Measurements from ENCODE around the gene ANKS1A.

The ANKS1A gene

GRCh38 chr6:35089216-35089934, 200.3 kb downstream of the ANKS1A start (continued):
- TF ChIP-seq SP7 (tag by site-specific recombination; IDR thresholded peaks at IDR 0.05) (no peak), ZNF394 (tag by site-specific recombination; IDR thresholded peaks at IDR 0.05; ENCODE audit: borderline replicate concordance) (no peak), ZNF10 (tag by site-specific recombination; IDR thresholded peaks at IDR 0.05) (no peak)

DNA sequence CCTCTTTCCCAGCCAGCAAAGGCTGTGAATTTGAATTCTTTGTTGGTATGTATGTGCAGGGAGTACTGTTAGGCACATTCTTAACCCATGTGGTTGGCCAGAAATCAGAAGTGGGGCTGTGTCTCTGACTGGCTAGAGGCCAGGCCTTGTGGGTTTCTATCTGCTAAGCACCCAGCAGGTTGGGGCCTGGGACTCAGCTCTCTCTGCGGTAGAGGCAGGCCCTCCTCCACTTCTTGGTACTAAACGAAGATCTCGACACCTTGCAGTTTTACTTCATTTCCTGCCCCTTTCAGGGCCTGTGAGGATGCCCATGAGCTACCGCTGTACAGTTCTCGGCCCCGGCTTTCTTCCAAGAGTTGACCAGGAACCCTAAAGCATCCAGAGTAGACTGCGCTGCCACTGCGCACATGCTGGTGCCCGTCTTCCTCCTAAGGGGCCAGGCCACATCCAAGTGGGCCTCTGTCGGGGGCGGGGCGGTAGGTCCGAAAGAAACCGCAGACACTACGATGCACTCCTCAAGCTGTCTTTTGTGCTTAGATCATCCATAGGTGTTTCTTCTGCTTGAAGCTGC, 201.0 kb downstream of the ANKS1A start:
- POLR2A ChIA-PET, result no interaction called here
- Histone ChIP-seq H3K36me3 (ENCODE audit: control insufficient read depth in 2 of 2, insufficient read depth in 1 of 2, low read length in 2 of 2) (peaks cover 0 to 39% of the 10 kb centered on the region in 2 experiments; a peak in 1 of 3 replicates), H3K27ac (ENCODE audit: extremely low read depth, low read depth, low read length) (no peak overlapping the region), H3K4me3 (ENCODE audit: low read depth, low read length) (no peak overlapping the region), H3K4me1 (ENCODE audit: control insufficient read depth, insufficient read depth, low read length) (no peaks in the 10 kb centered on the region), H3K9me3 (ENCODE audit: control insufficient read depth, insufficient read depth, low read depth, low read length) (no peaks in the 10 kb centered on the region)
- CTCF ChIA-PET, result interaction anchor here (0.7 to 2.7 kb wide), 8 partner anchors 8 to 103 kb away, joined by 3 to 11 read pairs (median 3); no protein-coding TSS in a partner anchor
- TF ChIP-seq, protein P1, sequence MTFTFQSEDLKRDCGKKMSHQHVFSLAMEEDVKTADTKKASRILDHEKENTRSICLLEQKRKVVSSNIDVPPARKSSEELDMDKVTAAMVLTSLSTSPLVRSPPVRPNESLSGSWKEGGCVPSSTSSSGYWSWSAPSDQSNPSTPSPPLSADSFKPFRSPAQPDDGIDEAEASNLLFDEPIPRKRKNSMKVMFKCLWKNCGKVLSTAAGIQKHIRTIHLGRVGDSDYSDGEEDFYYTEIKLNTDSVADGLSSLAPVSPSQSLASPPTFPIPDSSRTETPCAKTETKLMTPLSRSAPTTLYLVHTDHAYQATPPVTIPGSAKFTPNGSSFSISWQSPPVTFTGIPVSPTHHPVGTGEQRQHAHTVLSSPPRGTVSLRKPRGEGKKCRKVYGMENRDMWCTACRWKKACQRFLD (tag by site-specific recombination; IDR thresholded peaks at IDR 0.05), result no peak
- no peak for TF ChIP-seq REST (tag by site-specific recombination; IDR thresholded peaks at IDR 0.05)
- TF ChIP-seq ZNF391 (tag by site-specific recombination; IDR thresholded peaks at IDR 0.05; ENCODE audit: borderline replicate concordance, low read depth), result no peak

DNA sequence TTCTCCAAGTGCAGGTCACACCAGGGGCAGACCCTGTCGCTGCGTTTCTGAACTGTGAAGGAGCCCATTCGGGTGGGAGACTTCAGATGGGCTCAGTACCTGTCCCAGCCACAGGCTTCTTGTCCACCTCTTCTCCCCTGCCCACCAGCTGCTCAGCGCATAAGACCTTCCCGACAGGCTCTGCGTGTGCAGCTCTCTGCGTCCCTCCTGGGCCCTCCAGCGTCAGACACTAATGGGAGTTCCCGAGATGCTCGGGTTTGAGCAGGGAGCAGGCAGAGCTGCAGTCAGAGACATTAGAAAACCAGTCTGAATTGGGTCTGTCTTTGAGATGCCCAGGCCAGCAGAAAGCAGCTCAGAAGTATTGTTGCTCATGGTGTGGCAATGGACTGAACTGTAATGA, 201.7 kb downstream of the ANKS1A start:
- Histone ChIP-seq H3K27ac (ENCODE audit: extremely low read depth, low read depth, low read length) (no peak overlapping the region), H3K36me3 (ENCODE audit: control insufficient read depth in 2 of 2, insufficient read depth in 1 of 2, low read length in 2 of 2) (peaks cover 0 to 32% of the 10 kb centered on the region in 2 experiments; a peak in 1 of 3 replicates), H3K4me1 (ENCODE audit: control insufficient read depth, insufficient read depth, low read length) (0 out of 2 replicates have a peak, but pooled peaks cover 2% of the 10 kb centered on the region), H3K4me3 (ENCODE audit: low read depth, low read length) (no peak overlapping the region), H3K9me3 (ENCODE audit: control insufficient read depth, insufficient read depth, low read depth, low read length) (no peaks in the 10 kb centered on the region)
- ChIA-PET POLR2A (no interaction called here), CTCF (interaction anchor here (0.7 to 2.7 kb wide), 7 partner anchors 26 to 104 kb away, joined by 3 to 11 read pairs (median 3); no protein-coding TSS in a partner anchor)
- TF ChIP-seq ZNF549 (tag by site-specific recombination; IDR thresholded peaks at IDR 0.05) (no peak), GLIS2 (tag by site-specific recombination; IDR thresholded peaks at IDR 0.05) (no peak), KLF8 (tag by site-specific recombination; IDR thresholded peaks at IDR 0.05) (no peak)

- H3K27ac ChIP-seq (ENCODE audit: extremely low read depth, low read depth, low read length), result no peak overlapping the region
- peaks cover 0 to 25% of the 10 kb centered on the region in 2 experiments; a peak in 1 of 3 replicates for H3K36me3 ChIP-seq (ENCODE audit: control insufficient read depth in 2 of 2, insufficient read depth in 1 of 2, low read length in 2 of 2)
- ChIA-PET CTCF (interaction anchor here (1.1 to 2.7 kb wide), 3 partner anchors 48 to 105 kb away, joined by 3 to 11 read pairs (median 4); no protein-coding TSS in a partner anchor), POLR2A (no interaction called here)
- H3K9me3 ChIP-seq (ENCODE audit: control insufficient read depth, insufficient read depth, low read depth, low read length), result no peaks in the 10 kb centered on the region
- H3K4me1 ChIP-seq (ENCODE audit: control insufficient read depth, insufficient read depth, low read length), result peaks cover 9% of the 10 kb centered on the region
- H3K4me3 ChIP-seq (ENCODE audit: low read depth, low read length), result no peak overlapping the region
- no peak for TF ChIP-seq TSHZ1 (tag by site-specific recombination; IDR thresholded peaks at IDR 0.05; ENCODE audit: borderline replicate concordance)
- no peak for TF ChIP-seq ZBTB7A (tag by site-specific recombination; IDR thresholded peaks at IDR 0.05; ENCODE audit: low read depth)
- TF ChIP-seq, protein P2, sequence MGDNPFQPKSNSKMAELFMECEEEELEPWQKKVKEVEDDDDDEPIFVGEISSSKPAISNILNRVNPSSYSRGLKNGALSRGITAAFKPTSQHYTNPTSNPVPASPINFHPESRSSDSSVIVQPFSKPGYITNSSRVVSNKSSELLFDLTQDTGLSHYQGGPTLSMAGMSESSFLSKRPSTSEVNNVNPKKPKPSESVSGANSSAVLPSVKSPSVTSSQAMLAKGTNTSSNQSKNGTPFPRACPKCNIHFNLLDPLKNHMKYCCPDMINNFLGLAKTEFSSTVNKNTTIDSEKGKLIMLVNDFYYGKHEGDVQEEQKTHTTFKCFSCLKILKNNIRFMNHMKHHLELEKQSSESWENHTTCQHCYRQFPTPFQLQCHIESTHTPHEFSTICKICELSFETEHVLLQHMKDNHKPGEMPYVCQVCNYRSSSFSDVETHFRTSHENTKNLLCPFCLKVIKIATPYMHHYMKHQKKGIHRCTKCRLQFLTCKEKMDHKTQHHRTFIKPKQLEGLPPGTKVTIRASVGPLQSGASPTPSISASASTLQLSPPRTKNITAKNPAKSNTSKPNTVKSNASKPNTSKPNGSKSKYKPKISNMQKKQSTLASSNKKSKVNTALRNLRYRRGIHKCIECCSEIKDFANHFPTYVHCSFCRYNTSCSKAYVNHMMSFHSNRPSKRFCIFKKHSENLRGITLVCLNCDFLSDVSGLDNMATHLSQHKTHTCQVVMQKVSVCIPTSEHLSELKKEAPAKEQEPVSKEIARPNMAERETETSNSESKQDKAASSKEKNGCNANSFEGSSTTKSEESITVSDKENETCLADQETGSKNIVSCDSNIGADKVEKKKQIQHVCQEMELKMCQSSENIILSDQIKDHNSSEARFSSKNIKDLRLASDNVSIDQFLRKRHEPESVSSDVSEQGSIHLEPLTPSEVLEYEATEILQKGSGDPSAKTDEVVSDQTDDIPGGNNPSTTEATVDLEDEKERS (tag by site-specific recombination; IDR thresholded peaks at IDR 0.05), result no peak
- TF ChIP-seq ZNF169 (tag by site-specific recombination; IDR thresholded peaks at IDR 0.05), result no peak
These were observed 202.5 kb downstream of the ANKS1A start for GRCh38 chr6:35091346-35092083.

Measured in HEK293 (cell line).